ENCODE results near the gene HSD17B2.
A peak's percentile ranks its signal among the peaks of the same experiment; 100 is the strongest.

Gene HSD17B2

GRCh38 chr16:82016263-82016662 is 18.8 kb upstream of the HSD17B2 start:
- DNase-seq, result peak; percentile 67
- in situ Hi-C loops (cut with HindIII; ENCODE audit: low pct_ligation_motif_present, low pct_unique_long_range_greater_than_20kb, low sequenced_read_pairs), result no loop called here

GRCh38 chr16:82016964-82017363 is 18.1 kb upstream of the HSD17B2 start:
- DNase-seq, result no peak
- in situ Hi-C loops (cut with HindIII; ENCODE audit: low pct_ligation_motif_present, low pct_unique_long_range_greater_than_20kb, low sequenced_read_pairs), result no loop called here

- in situ Hi-C loops (cut with HindIII; ENCODE audit: low pct_ligation_motif_present, low pct_unique_long_range_greater_than_20kb, low sequenced_read_pairs), result no loop called here
These were observed 17.0 kb upstream of the HSD17B2 start for GRCh38 chr16:82017911-82018568.

GRCh38 chr16:82019535-82019934 is 15.5 kb upstream of the HSD17B2 start:
- in situ Hi-C loops (cut with HindIII; ENCODE audit: low pct_ligation_motif_present, low pct_unique_long_range_greater_than_20kb, low sequenced_read_pairs), result no loop called here
- no peak for DNase-seq

More at GRCh38 chr16:82017911-82018568, 17.0 kb upstream of the HSD17B2 start:
- no peak for DNase-seq

- in situ Hi-C loops (cut with HindIII; ENCODE audit: low pct_ligation_motif_present, low pct_unique_long_range_greater_than_20kb, low sequenced_read_pairs), result no loop called here
- no peak for DNase-seq
These were observed 15.0 kb upstream of the HSD17B2 start for GRCh38 chr16:82020051-82020450.

GRCh38 chr16:82023206-82023605 is 11.8 kb upstream of the HSD17B2 start:
- in situ Hi-C loops (cut with HindIII; ENCODE audit: low pct_ligation_motif_present, low pct_unique_long_range_greater_than_20kb, low sequenced_read_pairs), result no loop called here
- DNase-seq, result no peak

GRCh38 chr16:82024316-82024715 is 10.7 kb upstream of the HSD17B2 start:
- no peak for DNase-seq
- in situ Hi-C loops (cut with HindIII; ENCODE audit: low pct_ligation_motif_present, low pct_unique_long_range_greater_than_20kb, low sequenced_read_pairs), result no loop called here

- no peak for DNase-seq
- in situ Hi-C loops (cut with HindIII; ENCODE audit: low pct_ligation_motif_present, low pct_unique_long_range_greater_than_20kb, low sequenced_read_pairs), result loop anchor here (25.0 kb wide), 1 partner anchor 212 kb away; no protein-coding TSS in a partner anchor
These were observed 10.2 kb upstream of the HSD17B2 start for GRCh38 chr16:82024883-82025282.

GRCh38 chr16:82027629-82028064 is 7.4 kb upstream of the HSD17B2 start:
- in situ Hi-C loops (cut with HindIII; ENCODE audit: low pct_ligation_motif_present, low pct_unique_long_range_greater_than_20kb, low sequenced_read_pairs), result loop anchor here (25.0 kb wide), 1 partner anchor 210 kb away; no protein-coding TSS in a partner anchor
- no peak for DNase-seq

- in situ Hi-C loops (cut with HindIII; ENCODE audit: low pct_ligation_motif_present, low pct_unique_long_range_greater_than_20kb, low sequenced_read_pairs), result loop anchor here (25.0 kb wide), 1 partner anchor 206 kb away; no protein-coding TSS in a partner anchor
- peak; percentile 79 for DNase-seq
These were observed 3.7 kb upstream of the HSD17B2 start for GRCh38 chr16:82031116-82032084.

GRCh38 chr16:82033006-82033405 is 2.0 kb upstream of the HSD17B2 start:
- in situ Hi-C loops (cut with HindIII; ENCODE audit: low pct_ligation_motif_present, low pct_unique_long_range_greater_than_20kb, low sequenced_read_pairs), result loop anchor here (25.0 kb wide), 1 partner anchor 204 kb away; no protein-coding TSS in a partner anchor
- DNase-seq, result no peak

- no peak for DNase-seq
- in situ Hi-C loops (cut with HindIII; ENCODE audit: low pct_ligation_motif_present, low pct_unique_long_range_greater_than_20kb, low sequenced_read_pairs), result loop anchor here (25.0 kb wide), 1 partner anchor 204 kb away; no protein-coding TSS in a partner anchor
These were observed 1.3 kb upstream of the HSD17B2 start for GRCh38 chr16:82033683-82034300.

- no peak for DNase-seq
- in situ Hi-C loops (cut with HindIII; ENCODE audit: low pct_ligation_motif_present, low pct_unique_long_range_greater_than_20kb, low sequenced_read_pairs), result loop anchor here (25.0 kb wide), 1 partner anchor 200 kb away; no protein-coding TSS in a partner anchor
These were observed 2.2 kb downstream of the HSD17B2 start for GRCh38 chr16:82037251-82037650.

GRCh38 chr16:82037666-82038065 is 2.6 kb downstream of the HSD17B2 start:
- no peak for DNase-seq
- in situ Hi-C loops (cut with HindIII; ENCODE audit: low pct_ligation_motif_present, low pct_unique_long_range_greater_than_20kb, low sequenced_read_pairs), result loop anchor here (25.0 kb wide), 1 partner anchor 200 kb away; no protein-coding TSS in a partner anchor

- DNase-seq, result no peak
- in situ Hi-C loops (cut with HindIII; ENCODE audit: low pct_ligation_motif_present, low pct_unique_long_range_greater_than_20kb, low sequenced_read_pairs), result loop anchor here (25.0 kb wide), 1 partner anchor 197 kb away; no protein-coding TSS in a partner anchor
These were observed 5.2 kb downstream of the HSD17B2 start for GRCh38 chr16:82040296-82040695.

GRCh38 chr16:82041542-82041941 is 6.5 kb downstream of the HSD17B2 start:
- in situ Hi-C loops (cut with HindIII; ENCODE audit: low pct_ligation_motif_present, low pct_unique_long_range_greater_than_20kb, low sequenced_read_pairs), result loop anchor here (25.0 kb wide), 1 partner anchor 196 kb away; no protein-coding TSS in a partner anchor
- DNase-seq, result no peak

- in situ Hi-C loops (cut with HindIII; ENCODE audit: low pct_ligation_motif_present, low pct_unique_long_range_greater_than_20kb, low sequenced_read_pairs), result loop anchor here (25.0 kb wide), 1 partner anchor 195 kb away; no protein-coding TSS in a partner anchor
- DNase-seq, result no peak
These were observed 7.1 kb downstream of the HSD17B2 start for GRCh38 chr16:82042144-82042543.

- no peak for DNase-seq
- in situ Hi-C loops (cut with HindIII; ENCODE audit: low pct_ligation_motif_present, low pct_unique_long_range_greater_than_20kb, low sequenced_read_pairs), result loop anchor here (25.0 kb wide), 1 partner anchor 194 kb away; no protein-coding TSS in a partner anchor
These were observed 7.8 kb downstream of the HSD17B2 start for GRCh38 chr16:82042846-82043245.

Measured in ACHN (cell line).